Choroid plexus epithelial cell (primary cell): Measurements from ENCODE around the gene FRMD3.

Source experiments
- DNase-seq: peaks from one replicate; pipeline ENCODE4 v3.0.0-alpha.2; 2010; ENCODE audit warnings: low read depth
- H3K4me3 ChIP-seq: 2 replicates; pipeline ENCODE4 v1.5.1; 2011; ENCODE audit warnings: low read depth, mild to moderate bottlenecking, control low read depth, low read length, moderate library complexity
- CTCF ChIP-seq: conservative IDR thresholded peaks from 2 replicates; pipeline ENCODE4 v1.5.1; 2011; ENCODE audit warnings: low read depth, mild to moderate bottlenecking, control low read depth, inconsistent platforms, low read length, moderate library complexity

FRMD3 gene

DNA sequence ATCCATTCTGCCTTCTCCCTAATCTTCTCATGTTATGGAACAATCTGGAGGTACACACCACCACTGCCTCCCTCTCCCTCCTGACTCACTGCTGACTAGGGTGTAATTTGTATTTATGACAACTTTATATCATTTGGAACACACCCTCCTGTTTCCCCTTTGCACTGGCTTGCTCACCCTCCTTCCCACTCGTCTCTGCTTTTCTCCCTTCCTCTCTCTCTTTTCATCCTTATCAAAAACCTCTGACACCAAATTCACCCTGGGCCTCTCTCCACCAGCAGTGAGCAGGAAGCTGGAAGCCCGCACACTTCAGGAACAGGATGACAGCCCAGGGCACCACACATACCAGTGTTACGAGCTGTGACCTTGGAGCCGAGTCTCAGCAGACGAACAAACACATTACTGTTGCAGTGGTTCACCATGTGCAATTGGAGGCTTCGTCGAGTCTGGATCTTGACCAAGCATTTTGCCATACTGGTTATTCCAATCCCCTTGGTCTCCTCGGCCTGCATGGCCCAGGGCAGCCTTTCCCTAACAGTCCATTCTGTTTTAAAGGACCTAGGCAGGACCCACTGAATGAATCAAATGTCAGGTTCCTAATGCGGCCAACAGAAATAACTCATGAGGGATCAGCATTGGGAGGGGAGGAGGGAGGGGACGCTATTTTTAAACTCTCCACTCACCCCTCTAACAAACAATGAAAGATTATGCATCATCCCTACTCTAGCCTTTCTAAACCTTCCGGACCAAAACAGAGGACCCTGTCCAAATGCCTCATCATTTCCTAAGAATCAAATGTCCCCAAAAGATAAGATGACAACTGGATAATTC is 271.3 kb downstream of the FRMD3 start:
- H3K4me3 ChIP-seq, result no peak overlapping the region
- peak; percentile 8 for DNase-seq
- no peak for TF ChIP-seq CTCF

- H3K4me3 ChIP-seq, result no peak overlapping the region
- no peak for TF ChIP-seq CTCF
- no peak for DNase-seq
Observed at GRCh38 chr9:83266331-83266665, 271.9 kb downstream of the FRMD3 start.

DNA sequence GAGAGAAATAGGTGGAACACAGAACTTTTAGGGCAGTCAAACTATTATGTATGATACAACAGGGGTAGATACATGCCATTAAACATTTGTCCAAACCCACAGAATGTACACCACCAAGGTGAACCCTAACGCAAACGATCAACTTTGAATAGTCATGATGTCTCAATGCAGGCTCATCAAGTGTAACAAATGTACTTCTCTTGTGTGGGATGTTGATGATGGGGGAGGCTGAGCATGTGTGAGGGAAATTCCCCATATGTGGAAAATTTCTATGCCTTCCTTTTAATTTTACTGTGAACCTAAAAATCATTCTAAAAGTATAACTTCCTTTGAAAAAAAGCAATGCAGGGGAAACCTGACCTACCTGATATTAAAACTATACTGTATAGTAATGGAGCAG is 273.9 kb downstream of the FRMD3 start:
- TF ChIP-seq CTCF, result no peak
- DNase-seq, result no peak
- no peak overlapping the region for H3K4me3 ChIP-seq

DNA sequence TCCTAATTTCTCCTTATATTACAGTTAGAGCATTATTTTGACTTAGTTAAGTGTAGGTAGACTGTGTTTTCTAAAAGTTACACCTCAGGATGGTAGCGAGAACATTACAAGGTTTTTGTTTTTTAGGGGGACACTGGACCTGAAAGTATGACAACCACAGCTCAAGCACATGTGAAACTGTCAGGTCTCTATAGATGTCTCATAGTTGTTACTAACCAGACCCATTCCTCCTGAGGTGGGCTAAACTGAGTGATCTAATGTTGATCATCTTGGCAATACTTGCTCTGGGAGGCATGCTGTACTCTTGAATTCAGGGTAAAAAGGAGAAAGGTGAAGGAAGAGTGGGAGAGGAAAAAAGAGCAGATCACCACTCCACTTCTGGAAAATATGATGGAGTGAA is 278.6 kb downstream of the FRMD3 start:
- no peak for DNase-seq
- no peak overlapping the region for H3K4me3 ChIP-seq
- no peak for TF ChIP-seq CTCF

DNA sequence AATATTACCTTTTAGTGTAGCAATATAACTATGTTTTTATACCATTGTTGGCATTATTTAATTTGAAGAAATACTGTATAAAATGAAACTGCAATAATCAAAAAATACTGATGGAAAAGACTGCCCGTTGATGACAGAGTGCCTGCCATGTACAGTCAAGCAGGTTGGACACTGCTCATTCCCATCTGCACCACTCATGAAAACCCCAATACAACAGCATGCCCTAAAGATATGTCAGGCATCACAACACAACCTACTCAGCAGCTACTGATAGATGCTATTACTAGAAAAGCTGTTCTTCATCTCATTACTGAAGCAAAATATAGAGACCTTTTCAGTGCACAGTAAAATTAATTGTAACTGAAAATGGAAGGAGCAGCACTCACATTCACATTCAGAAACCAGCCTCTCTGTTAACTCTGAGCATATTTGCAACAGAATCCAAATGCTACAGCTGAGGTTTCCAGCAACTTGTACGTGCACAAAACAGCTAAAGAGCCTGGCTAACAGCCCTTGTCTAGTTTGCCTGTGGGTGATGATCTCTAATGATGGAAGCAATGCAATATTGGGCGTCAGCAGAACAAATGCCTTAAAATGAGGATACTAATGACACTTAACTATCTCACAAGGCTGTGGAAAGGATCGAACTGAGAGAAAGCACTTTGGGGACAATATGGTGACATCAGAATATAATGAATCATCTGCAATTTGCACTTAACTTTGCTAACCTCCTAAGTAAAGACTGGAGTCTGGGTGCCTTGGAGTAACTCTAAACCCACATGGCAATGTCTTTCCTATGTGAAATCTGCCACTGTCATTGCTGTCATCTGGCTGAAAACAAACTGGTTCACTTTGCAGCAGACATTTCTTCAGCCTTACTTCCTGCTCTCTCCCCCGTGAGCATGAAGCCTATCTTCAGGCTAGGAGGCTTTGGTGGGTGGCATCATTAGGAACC is 280.0 kb downstream of the FRMD3 start:
- no peak overlapping the region for H3K4me3 ChIP-seq
- no peak for TF ChIP-seq CTCF

DNA sequence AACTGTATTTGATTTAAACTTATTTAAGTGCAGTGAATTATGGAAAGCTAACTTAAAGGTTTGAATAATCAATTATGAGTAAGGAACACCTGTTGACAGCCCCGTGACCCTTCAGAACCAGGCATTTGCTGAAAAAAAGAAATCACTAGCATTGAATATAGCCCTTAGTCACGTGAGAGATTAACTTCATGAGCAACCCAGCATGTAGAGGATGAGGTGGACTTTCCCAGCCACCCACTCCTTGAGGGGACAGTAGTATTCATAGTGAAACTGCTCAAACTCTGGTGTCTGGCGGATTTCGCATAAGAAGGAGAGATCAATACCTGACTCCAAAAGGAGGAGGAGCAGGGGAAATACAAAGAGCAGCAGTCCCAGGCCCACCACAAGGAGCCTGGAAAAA is 290.5 kb downstream of the FRMD3 start:
- no peak for TF ChIP-seq CTCF
- H3K4me3 ChIP-seq, result no peak overlapping the region
- no peak for DNase-seq

More for the DNA sequence above, 280.0 kb downstream of the FRMD3 start:
- no peak for DNase-seq
